MM.1S (cell line): ENCODE data around the gene ARHGAP42.

Source experiments
- EZH2 ChIP-seq: fragments of 300-600 bp; sonication (generic); optimal IDR thresholded peaks from 2 replicates; pipeline ENCODE3; 2017; ENCODE audit warnings: low read depth, mild to moderate bottlenecking, antibody characterized with exemption, low read length, mixed read lengths
- TF ChIP-seq, protein P1 (sequence below): fragments of 300-600 bp; sonication (generic); IDR thresholded peaks from 2 replicates; pipeline ENCODE4 v1.5.1; 2016; ENCODE audit warnings: antibody characterized with exemption, low read length, mixed read lengths

DNA sequence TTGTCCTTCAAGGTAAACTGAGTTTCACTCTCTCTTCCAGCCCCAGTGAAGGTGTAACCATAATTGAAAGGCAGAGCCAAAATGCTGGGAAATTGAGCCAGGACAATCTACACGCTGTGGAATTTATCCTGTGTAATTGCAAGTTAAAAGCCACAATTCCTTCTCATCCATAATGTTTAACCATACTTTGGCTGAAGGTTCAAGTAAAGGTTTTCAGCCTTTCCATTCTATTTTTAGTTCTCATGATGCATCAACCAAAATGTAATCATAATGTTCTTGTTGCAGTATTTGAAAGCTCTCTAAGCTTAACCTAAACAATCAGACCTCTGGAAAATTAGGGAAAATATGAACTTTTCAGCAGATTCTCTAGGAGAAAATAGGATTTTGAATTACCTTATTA lies 14.0 kb upstream of the ARHGAP42 start:
- TF ChIP-seq, protein P1, sequence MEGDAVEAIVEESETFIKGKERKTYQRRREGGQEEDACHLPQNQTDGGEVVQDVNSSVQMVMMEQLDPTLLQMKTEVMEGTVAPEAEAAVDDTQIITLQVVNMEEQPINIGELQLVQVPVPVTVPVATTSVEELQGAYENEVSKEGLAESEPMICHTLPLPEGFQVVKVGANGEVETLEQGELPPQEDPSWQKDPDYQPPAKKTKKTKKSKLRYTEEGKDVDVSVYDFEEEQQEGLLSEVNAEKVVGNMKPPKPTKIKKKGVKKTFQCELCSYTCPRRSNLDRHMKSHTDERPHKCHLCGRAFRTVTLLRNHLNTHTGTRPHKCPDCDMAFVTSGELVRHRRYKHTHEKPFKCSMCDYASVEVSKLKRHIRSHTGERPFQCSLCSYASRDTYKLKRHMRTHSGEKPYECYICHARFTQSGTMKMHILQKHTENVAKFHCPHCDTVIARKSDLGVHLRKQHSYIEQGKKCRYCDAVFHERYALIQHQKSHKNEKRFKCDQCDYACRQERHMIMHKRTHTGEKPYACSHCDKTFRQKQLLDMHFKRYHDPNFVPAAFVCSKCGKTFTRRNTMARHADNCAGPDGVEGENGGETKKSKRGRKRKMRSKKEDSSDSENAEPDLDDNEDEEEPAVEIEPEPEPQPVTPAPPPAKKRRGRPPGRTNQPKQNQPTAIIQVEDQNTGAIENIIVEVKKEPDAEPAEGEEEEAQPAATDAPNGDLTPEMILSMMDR, result no peak
- TF ChIP-seq EZH2, result no peak
